HUDEP-2 (cell line): Measurements from ENCODE around the gene PGPEP1.

Experiments used
- DNase-seq, 76 experiments: peaks; one replicate each; lab custom pipeline; 2025; ENCODE audit not compliant: unreplicated experiment in 76 of 76; lab: John Stamatoyannopoulos, UW

Gene PGPEP1, protein sequence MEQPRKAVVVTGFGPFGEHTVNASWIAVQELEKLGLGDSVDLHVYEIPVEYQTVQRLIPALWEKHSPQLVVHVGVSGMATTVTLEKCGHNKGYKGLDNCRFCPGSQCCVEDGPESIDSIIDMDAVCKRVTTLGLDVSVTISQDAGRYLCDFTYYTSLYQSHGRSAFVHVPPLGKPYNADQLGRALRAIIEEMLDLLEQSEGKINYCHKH

DNA sequence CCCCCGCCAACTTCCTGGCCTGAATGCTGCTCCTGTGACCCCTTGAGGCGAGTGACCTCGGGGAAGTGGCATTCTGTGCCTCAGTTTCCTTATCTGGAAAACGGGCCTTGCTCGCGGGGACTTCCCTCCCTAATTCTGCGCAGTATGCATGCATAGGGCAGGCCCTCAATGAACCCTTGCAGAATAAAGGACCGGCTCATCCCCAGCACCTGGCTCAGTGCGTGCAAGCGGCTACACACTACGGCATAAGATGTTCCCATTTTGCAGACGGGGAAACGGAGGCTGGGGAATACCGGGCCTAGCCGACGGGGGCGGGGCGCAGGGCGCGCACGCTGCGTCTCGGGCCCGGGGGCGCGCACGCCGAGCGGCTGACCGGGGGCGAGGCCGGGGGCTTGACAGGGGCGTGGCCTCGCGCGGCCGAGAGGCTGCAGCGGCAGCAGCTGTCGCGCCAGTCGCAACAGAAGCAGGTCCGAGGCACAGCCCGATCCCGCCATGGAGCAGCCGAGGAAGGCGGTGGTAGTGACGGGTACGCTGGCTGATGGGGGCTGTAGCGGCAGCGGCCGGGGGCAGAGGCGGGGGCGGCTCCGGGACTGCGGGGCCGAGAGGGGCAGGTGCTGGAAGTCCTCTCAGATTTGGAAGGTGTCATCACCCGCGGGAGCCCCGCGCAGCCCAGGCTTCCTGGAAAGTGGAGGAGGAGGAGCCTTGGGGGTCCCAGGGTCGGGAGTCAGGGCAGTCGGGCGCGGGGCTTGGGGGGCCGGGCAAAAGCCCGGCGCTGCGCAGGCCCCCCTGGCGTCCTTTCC, at the start of gene PGPEP1:
Gene PGPEP1, plus strand, starts transcription at position 409 of the 800 bp plus-strand sequence. Its CDS starts 84 bp downstream, at position 493.
- peak in 68 of 76 experiments; percentile 22 to 89 (median 70) for DNase-seq

DNA sequence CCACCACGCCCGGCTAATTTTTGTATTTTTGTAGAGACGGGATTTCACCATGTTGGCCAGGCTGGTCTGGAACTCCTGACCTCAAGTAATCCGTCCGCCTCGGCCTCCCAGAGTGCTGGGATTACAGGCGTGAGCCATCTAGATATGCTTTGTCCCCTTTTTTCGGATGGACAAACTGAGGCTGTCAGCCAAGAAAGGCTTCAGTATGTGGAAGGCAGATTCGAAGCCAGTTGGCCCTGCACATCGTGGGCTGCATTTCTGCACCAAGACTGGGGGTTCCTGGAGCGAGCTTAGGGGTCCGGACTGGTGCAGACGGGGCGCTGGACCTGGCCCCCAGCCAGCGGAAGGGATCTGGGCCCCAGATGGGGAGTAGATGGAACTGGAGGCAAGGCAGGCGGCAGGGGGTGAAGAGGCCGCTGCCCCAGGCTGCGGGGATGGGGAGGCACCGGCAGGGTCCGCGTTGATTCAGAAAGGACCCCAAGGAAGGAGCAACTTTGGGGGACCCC, 49.3 kb upstream of the PGPEP1 start:
- DNase-seq, result peak in 2 of 76 experiments; percentile 30 to 35

DNA sequence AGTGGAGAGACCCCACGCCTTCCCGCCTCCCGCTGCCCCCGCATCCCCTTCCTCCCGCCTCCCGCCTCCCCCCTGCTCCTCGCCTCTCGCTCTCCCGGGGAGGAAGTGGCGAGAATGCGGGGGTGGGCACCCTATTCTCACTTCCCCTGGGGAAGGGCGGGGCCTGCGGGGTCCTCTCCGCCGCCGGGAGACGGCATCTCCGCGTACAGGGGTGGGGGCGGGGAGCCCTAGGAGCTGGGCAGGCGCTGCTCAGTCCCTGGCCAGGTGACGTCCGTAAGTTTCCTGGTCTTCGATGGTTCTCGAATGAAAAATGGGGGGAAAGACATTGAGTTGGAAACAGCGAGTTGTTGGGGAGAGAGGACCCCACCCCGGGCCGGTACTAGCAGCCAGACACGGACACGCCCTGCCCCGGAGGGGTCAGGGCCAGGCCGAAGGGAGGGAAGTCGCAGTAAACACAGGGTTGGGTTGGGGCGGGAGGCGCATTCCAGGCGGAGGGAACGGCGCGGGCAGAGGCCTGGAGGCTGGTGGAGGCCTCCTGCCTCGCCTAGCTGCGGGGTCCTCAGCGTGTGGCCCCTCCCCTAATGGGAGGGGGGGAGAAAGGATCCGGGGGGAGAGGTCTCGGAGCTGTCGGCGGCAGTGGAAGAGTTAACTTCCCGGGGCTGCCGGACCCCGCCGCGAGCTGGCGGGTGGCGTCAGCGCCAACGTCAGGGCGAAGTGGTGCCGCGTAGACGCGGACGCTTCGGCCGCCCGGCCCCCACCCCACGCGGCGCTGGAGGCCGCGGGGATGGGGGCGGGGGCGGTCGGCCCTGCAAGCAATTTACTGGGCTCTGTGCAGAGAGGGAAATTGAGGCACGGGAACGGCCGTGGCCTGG, 48.6 kb upstream of the PGPEP1 start:
- peak in 61 of 76 experiments; percentile 23 to 91 (median 67) for DNase-seq

DNA sequence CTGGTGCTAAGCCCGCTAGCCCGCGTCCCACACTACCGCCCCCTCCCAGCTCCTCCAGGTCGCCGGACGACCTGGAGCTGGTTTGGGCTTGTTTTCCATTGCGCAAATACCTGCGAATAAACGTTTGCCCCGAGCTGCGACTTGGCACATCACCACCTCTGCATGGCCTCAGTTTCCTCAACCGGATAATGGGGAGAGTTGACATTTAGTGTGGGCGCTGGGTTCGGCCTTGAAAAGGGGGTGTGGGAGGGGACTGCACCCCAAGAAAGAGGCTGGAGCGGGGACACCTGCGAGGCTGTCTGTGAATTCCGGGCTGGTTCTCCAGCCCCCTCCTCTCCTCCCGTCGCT, 48.0 kb upstream of the PGPEP1 start:
- DNase-seq, result peak in 1 of 76 experiments; percentile 58

DNA sequence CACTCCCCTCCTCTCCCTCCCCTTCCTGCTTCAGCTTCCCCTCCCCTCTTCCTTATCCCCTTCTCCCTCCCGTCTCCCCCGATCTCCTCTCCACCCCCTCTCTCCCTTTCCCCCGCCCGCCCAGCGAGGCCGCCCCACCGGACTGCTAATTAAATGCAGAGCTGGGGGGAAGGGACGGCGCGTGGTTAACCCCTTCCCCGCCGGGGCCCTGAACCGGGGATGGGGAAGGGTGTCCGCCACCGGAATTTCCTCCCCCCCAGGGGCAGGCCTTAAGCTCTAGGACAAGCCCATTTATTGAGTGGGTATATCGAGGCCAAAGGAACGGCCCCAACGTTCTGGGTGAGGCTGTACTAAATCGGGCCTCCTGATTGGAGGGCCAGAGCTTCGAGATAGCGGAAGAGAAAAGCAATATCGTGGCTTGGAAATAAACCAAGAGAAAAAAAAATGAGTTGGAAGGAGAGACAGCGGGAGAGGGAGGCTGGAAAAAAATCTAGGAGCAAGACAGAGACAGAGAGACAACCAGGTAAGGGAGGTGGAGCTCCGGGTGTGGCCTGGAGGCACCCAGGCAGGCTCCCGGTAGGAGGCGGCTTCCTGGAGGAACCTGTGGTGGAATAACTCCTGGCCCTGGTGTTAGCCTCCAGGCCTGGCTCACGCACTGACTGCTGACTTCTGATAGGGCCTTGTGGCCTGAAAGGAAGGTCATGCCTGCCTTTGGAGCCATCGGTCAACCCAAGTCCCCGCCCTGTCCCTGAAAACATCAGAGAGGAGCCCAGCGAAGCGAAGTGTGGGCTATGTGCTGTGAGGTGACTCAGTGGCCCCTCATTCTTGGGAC, 47.4 kb upstream of the PGPEP1 start:
- DNase-seq, result peak in 69 of 76 experiments; percentile 33 to 92 (median 71)

DNA sequence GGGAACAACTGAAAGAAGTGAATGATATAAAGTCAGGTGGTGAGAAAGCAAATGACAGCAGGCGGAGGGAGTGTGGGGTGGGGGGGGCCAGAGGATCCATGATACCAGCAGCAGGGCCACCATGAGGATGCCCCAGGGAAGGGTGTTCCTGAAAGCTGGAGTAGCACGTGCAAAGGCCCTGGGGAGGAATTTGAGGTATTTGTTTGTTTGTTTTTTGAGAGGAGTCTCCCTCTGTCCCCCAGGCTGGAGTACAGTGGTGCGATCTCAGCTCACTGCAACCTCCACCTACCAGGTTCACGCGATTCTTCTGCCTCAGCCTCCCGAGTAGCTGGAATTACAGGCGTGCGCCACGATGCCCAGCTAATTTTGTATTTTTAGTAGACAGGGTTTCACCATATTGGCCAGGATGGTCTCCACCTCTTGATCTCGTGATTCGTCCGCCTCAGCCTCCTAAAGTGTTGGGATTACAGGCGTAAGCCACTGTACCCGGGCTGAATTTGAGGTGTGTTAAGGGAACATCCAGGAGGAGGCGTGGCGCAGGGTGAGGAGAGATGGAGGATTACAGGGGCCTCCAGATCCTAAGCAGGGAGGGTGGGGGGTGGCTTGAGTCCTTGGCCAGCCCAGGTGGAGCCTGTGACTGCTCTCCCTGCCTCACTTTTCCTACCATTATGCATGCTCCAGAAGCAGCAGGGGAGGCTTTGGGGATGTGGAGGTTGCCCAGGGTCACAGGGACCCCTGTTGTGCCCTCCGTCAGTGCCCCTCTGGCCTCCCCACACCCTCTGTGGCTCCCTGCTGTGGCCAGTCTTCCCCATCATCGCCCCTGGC, 46.5 kb upstream of the PGPEP1 start:
- no peak for DNase-seq

DNA sequence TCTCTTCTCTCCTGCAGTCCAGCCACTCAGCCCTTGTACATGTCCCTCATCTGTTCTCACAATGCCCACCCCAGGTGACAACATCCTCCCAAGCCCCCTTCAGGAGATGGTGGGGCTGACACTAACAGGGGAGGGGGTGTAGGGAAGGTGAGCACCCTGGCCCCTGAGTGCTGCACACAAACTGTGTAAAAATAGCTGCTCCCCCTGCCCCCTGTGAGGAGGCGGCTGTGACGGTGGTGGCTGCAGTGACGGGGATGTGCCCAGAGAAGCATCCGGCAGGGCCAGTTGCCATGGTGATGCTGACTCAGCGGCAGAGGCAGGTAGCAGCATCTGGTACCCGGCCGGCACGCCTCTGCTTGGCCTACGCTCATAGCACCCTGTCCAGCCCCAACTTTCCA, 45.9 kb upstream of the PGPEP1 start:
- no peak for DNase-seq

DNA sequence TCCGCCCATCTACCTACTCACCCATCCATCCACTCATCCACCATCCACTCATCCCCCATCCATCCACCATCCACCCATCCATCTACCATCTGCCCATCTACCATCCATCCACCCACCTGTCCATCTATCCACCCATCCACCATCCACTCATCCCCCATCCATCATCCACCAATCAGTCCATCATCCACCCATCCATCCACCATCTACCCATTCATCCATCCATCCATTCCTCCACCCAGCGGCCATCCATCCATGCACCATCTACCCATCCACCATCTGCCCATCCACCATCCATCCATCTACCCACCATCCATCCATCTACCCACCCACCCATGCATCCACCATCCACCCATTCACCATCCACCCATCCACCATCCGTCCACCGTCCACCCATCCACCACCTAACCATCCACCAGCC, 45.4 kb upstream of the PGPEP1 start:
- no peak for DNase-seq

DNA sequence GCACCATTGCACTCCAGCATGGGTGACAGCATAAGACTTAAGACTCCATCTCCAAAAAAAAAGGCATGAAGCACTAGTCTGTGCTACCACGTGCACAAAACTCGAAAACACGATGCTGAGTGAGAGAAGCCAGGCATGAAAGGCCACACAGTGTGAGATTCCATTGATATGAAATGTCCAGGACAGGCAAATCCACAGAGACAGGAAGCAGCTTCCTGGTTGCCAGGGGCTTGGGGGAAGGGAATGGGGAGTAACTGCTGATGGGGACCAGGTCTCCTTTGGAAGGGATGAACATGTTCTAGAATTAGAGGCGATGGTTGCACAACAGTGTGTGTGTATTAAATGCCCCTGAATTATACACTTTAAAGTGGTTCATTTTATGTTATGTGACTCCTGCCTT, 43.1 kb upstream of the PGPEP1 start:
- DNase-seq, result no peak

DNA sequence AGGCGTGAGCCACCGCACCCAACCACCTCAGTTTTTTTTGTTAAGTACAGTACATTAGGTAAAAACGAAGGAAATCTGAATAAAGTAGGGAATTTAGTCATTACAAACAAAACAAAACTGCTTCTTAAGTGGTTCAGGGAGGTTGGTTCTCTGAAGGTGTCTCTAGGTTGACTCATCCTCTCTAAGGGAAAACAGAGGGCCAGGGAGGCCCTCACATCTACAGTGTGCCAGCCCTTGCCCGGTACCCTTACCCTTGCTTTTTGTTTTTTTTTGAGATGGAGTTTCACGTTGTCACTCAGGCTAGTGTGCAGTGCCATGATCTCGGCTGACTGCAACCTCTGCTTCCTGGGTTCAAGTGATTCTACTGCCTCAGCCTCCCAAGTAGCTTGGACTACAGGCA, 41.8 kb upstream of the PGPEP1 start:
- DNase-seq, result no peak

DNA sequence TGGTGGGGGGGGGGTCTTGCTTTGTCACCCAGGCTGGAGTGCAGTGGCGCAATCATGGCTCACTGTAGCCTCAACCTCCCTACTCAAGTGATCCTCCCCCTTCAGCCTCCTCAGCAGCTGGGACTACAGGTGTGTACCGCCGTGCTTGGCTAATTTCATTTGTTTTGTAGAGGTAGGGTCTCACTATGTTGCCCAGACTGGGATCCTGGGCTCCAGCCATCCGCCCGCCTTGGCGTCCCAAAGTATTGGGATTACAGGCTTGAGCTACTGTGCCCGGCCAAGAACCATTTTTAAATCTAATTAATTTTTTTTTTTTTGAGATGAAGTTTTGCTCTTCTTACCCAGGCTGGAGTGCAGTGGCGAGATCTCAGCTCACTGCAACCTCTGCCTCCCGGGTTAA, 40.7 kb upstream of the PGPEP1 start:
- no peak for DNase-seq

DNA sequence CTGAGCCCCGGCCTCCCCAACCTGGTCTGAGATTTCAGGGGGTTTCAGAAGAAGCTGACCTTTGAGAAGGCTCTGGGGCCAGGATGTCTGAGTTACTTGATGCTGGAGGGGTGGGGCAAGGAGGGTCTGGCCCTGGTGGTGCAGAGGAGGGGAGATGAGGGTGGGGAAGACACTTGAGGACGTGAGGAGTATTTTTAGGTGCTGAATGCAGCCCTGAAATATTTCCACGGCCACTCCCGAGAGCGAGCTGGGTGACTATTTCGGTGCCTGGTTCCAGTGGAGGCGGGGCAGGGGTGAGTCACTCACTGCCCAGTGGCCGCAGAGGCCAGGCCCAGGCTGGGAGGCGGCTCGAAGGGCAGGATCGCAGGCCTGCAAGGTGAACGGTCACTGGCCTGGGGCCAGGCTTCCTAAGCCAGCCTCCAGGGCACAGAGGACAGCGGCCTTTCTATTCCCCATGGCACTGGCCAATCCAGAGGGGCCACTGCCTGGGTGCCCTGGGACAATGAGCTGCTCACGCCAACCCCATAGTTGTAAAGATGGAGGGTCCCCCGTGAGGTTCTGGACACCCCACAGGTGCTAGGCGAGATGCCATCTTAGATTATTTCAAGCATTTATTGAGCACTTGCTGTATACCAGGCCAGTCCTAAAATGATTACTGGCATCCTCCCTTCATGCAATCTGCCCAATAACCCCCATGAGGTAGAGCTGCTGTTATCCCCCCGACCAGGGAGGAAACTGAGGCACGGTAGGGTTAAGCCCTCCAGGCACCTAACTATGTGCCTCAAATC, 39.3 kb upstream of the PGPEP1 start:
- DNase-seq, result peak in 33 of 76 experiments; percentile 16 to 78 (median 33)

DNA sequence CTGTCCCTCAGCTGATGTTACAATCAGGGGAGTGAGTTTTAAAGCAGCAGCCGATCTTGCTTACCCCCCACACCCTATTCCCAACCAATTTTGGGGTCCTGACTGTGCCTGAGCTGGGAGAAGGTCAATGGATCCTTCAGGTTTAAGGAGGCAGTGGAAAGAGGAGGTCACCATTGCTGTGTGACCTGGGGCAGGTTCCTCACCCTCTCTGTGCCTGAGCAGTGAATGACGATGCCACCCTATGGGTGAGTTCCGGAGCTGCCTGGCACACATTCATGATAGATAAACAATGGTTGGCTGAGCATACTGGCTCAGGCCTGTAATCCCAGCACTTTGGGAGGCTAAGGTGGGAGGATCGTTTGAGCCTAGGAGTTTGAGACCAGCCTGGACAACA, 38.7 kb upstream of the PGPEP1 start:
- DNase-seq, result peak in 3 of 76 experiments; percentile 25 to 28 (median 27)

DNA sequence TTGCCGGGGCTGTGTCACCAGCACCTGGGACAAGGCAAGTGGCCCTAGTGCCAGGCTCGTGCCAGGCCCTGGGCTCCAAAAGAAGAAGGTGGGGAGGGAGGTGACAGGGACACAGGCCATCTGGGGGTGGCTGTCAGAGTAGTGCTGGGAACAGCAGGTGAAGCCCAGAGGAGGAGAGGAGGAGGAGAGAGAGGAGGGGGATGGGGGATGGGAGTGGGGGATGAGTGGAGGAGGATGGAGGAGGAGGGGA, 36.3 kb upstream of the PGPEP1 start:
- peak in 6 of 76 experiments; percentile 34 to 47 (median 43) for DNase-seq

DNA sequence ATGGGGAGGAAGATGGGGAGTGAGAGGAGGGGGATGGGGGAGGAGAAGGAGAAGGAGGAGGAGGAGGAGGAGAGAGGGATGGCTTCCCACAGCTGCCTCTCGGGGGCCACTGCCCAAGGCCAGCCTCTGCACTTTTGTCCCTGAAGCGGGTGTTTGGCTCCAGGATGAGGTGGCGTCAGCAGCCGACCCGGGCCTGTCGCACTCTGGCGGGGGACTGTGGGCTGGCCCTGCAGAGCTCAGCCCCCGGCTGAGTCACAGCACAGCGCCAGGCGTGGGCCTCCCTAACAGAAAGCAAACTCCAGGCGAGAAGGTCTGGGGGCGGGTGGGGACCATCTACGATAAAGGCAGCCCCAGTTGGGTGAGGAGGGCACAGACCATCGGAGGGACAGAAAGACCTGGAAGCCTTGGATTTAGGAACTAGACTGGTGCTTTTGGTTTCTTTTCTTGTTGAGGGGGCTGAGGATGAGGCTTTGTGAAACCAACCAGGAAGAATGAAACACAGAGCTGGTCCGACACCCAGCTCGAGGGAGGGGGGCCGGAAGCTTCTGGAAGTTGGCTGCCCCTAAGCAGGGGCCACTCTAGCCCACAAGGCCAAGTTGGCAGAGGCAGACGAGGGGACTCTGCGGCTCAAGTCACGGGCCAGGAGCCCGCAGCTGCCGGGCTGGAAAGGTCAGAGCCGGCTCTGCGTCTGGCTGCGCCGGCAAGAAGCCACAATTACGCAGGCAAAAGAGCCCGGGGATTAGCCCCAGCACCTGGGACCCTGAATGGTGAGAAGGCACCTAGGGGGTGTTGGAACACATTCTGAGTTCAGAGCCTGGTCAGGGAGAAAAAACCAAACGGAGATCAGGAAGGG, 35.7 kb upstream of the PGPEP1 start:
- peak in 68 of 76 experiments; percentile 33 to 94 (median 72) for DNase-seq

DNA sequence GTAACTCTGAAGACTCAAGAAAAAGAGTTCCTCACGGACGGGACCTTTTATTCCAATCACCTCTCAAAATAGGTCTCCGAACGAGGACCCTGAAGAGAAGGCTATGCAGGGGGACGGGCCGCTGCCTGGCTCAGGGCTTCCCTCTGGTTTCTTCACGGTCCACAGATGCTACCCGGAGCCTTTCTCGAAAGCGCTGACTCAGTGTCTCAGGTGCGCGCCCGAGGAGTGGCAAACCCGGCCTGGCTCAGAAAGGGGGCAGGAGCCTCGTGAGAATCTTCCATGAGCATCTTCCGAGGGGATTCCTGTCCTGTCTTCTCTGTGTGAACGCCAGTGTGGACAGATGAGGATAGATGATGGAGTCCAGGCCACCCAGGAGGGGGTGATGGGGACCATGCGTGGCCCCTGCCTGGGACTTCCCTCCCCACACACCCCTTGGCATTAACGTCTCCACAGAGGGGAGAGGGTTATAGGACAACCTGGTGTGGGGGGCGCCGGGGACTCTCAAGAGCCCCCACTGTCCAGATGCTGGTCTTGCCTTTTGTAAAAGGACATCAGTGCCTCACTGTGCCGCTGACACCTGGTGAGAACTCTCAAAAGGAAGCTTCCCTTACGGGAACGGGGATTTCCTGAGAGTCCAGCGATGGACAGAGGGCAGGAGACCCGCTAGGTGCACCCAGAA, 34.0 kb upstream of the PGPEP1 start:
- DNase-seq, result no peak

DNA sequence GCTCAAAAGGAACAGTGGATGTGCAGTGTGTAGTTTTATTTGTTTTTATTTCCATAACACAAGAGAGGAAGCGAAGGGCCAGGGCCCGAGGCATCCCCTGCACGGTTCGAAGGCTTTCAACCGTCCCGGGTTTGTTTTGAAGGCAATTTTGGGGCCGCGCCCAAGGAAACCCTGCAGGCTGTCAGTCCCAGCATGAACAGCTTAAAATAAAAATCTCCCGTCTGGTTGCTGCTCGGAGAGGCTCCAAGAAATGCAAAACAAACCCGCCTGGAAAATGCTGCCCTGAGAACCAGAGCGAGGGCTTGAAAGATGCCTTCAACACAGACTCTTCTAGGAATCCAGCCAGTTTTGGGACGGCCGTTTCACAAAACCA, 33.5 kb upstream of the PGPEP1 start:
- no peak for DNase-seq
